ENCODE data around the gene DHRS4L2. TPM values are rescaled to one million over a fixed set of nuclear protein-coding genes. Genes with fewer than 3 reads are reported as not detected.
"Not testable (repeated sequence)": the region's sequence is repeated elsewhere in the genome, so short reads cannot be mapped to it uniquely, and the experiment has no call there.

DHRS4L2 gene
- total RNA-seq, 1 donor from 2014 or later = 5.5 TPM

DNA sequence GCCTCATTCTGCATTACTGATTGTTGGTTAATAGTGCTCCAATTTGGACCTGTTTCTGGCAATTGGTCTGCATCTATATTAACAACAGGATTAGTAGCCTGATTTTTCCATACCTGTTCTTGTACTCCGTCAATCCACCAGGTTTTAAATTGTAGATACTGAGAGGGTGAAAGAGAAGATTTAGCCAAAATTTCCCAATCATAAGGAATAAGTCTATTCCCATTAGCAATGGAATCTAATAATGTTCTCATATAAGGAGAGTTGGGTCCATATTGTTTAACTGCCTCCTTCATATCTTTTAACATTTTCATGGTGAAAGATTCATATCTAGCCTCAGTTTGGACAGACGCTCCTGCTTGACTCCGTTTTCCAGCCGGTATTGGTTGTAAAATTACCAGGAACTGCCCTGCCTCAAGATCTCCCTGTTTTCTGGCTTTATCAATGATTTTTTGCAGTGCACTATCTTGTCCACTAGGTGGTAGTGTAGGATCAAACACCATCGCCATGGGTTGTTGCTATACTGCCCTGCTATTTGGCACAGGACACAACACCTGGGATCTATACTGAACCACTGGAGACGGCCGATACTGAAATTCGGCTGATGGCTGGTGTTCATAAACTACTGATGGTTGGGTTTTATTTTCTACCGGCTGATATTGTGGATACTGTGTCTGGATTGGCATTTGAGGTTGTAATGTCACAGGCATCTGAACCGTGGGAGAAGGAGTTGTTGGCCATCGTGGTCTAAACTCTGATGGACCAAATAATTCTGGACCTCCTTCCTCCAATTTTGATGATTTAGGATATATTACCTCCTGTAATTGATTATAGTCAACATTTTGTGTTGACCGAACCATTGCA, 25.2 kb downstream of the DHRS4L2 start:
- no peaks in the 10 kb centered on the region for H3K27me3 ChIP-seq (ENCODE audit: control insufficient read depth, insufficient read depth, low read length)
- FAIRE-seq = no peak
- H3K36me3 ChIP-seq (ENCODE audit: control insufficient read depth, insufficient read depth, low read length) = no peaks in the 10 kb centered on the region
- no peak overlapping the region for H3K4me3 ChIP-seq (ENCODE audit: low read depth, low read length)
- peak; percentile 71 for DNase-seq (ENCODE audit: low read depth)
- TF ChIP-seq, protein P1, sequence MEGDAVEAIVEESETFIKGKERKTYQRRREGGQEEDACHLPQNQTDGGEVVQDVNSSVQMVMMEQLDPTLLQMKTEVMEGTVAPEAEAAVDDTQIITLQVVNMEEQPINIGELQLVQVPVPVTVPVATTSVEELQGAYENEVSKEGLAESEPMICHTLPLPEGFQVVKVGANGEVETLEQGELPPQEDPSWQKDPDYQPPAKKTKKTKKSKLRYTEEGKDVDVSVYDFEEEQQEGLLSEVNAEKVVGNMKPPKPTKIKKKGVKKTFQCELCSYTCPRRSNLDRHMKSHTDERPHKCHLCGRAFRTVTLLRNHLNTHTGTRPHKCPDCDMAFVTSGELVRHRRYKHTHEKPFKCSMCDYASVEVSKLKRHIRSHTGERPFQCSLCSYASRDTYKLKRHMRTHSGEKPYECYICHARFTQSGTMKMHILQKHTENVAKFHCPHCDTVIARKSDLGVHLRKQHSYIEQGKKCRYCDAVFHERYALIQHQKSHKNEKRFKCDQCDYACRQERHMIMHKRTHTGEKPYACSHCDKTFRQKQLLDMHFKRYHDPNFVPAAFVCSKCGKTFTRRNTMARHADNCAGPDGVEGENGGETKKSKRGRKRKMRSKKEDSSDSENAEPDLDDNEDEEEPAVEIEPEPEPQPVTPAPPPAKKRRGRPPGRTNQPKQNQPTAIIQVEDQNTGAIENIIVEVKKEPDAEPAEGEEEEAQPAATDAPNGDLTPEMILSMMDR (IDR thresholded peaks at IDR 0.05; ENCODE audit: insufficient read depth, low read length, severe bottlenecking) = peak; percentile 77

DNA sequence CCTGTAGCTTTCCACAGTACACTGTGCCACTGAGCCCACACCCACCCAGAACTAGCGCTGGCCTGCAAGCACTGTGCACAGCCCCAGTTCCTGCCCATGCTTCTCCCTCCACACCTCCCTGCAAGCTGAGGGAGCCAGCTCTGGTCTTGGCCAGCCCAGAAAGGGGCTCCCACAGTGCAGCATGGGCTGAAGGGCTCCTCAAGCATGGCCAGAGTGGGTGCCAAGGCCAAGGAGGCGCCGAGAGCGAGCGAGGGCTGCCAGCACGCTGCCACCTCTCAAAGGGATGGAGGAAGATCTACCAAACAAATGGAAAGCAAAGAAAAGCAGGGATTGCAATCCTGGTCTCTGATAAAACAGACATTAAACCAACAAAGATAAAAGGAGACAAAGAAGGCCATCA, 27.0 kb downstream of the DHRS4L2 start:
- H3K4me3 ChIP-seq (ENCODE audit: low read depth, low read length); H3K36me3 ChIP-seq (ENCODE audit: control insufficient read depth, insufficient read depth, low read length); FAIRE-seq; H3K27me3 ChIP-seq (ENCODE audit: control insufficient read depth, insufficient read depth, low read length); DNase-seq (ENCODE audit: low read depth): not testable (repeated sequence)

DNA sequence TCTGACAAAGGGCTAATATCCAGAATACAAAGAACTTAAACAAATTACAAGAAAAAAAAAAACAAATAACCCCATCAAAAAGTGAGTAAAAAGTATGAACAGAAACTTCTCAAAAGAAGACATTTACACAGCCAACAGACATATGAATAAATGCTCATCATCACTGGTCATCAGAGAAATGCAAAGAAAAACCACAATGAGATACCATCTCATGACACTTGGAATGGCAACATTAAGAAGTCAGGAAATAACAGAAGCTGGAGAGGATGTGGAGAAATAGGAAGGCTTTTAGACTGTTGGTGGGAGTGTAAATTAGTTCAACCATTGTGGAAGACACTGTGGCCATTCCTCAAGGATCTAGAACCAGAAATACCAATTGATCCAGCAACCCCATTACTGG, 30.2 kb downstream of the DHRS4L2 start:
- FAIRE-seq; H3K27me3 ChIP-seq (ENCODE audit: control insufficient read depth, insufficient read depth, low read length); H3K4me3 ChIP-seq (ENCODE audit: low read depth, low read length); DNase-seq (ENCODE audit: low read depth); H3K36me3 ChIP-seq (ENCODE audit: control insufficient read depth, insufficient read depth, low read length): not testable (repeated sequence)

DNA sequence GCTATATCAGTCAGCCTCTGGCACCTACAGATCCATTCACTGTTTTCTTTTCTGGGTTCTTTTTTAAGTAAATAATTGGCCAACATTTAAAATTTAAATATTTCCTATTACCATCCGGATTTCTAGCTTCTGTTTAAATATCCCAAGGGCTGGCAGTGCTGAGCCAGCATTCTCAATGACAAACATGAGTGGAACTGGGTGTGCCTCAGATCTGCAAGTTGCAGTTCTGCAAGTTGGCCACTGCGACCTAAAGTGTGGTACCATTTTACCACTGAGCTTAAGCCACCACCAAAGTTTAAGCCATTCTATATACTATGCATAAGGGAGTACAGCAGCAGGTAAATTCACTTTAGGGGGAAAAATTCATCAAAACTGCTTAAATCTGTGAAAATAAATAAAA, 31.2 kb downstream of the DHRS4L2 start:
- TF ChIP-seq, protein P1 (IDR thresholded peaks at IDR 0.05; ENCODE audit: insufficient read depth, low read length, severe bottlenecking) = peak; percentile 13
- H3K27me3 ChIP-seq (ENCODE audit: control insufficient read depth, insufficient read depth, low read length); H3K36me3 ChIP-seq (ENCODE audit: control insufficient read depth, insufficient read depth, low read length); FAIRE-seq; H3K4me3 ChIP-seq (ENCODE audit: low read depth, low read length): not testable (repeated sequence)
- peak; percentile 8 for DNase-seq (ENCODE audit: low read depth)

DNA sequence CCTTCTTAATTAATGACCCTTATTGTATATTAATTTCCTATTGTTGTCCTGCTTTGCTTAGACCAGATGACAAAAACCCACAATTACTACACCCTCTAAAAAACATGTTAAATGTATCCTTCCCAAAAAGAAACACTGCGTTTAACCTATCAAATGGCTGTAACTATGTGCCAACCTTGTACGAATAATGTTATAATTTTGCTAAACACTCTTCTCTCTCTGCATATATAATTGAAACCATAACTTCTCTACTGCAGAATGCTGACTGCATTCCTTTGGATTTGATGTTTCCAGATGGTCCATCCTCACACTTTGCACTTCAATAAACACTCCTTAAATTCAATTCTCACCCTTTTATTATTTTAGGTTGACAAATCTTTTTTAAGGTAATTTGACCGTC, 31.8 kb downstream of the DHRS4L2 start:
- not testable (repeated sequence) for H3K27me3 ChIP-seq (ENCODE audit: control insufficient read depth, insufficient read depth, low read length); H3K4me3 ChIP-seq (ENCODE audit: low read depth, low read length); DNase-seq (ENCODE audit: low read depth); FAIRE-seq; H3K36me3 ChIP-seq (ENCODE audit: control insufficient read depth, insufficient read depth, low read length)

DNA sequence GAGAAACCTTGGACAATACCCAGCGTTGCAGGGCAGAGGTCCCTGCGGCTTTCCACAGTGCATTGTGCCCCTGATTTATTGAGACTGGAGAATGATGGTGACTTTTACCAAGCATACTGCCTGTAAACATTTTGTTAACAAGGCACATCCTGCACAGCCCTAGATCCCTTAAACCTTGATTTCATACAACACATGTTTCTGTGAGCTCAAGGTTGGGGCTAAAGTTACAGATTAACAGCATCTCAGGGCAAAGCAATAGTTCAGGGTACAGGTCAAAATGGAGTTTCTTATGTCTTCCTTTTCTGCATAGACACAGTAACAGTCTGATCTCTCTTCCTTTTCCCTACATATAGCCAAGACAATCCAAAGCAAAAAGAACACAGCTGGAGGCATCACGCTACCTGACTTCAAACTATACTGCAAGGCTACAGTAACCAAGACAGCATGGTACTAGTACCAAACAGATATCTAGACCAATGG, 36.2 kb downstream of the DHRS4L2 start:
- H3K36me3 ChIP-seq (ENCODE audit: control insufficient read depth, insufficient read depth, low read length); DNase-seq (ENCODE audit: low read depth); H3K27me3 ChIP-seq (ENCODE audit: control insufficient read depth, insufficient read depth, low read length); FAIRE-seq; H3K4me3 ChIP-seq (ENCODE audit: low read depth, low read length): not testable (repeated sequence)

DNA sequence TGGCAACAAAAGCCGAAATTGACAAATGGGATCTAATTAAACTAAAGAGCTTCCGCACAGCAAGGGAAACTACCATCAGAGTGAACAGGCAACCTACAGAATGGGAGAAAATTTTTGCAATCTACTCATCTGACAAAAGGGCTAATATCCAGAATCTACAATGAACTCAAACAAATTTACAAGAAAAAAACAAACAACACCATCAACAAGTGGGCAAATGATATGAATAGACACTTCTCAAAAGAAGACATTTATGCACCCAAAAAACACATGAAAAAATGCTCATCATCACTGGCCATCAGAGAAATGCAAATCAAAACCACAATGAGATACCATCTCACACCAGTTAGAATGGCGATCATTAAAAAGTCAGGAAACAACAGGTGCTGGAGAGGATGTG, 41.0 kb downstream of the DHRS4L2 start:
- not testable (repeated sequence) for H3K4me3 ChIP-seq (ENCODE audit: low read depth, low read length); DNase-seq (ENCODE audit: low read depth); FAIRE-seq; H3K36me3 ChIP-seq (ENCODE audit: control insufficient read depth, insufficient read depth, low read length); H3K27me3 ChIP-seq (ENCODE audit: control insufficient read depth, insufficient read depth, low read length)

DNA sequence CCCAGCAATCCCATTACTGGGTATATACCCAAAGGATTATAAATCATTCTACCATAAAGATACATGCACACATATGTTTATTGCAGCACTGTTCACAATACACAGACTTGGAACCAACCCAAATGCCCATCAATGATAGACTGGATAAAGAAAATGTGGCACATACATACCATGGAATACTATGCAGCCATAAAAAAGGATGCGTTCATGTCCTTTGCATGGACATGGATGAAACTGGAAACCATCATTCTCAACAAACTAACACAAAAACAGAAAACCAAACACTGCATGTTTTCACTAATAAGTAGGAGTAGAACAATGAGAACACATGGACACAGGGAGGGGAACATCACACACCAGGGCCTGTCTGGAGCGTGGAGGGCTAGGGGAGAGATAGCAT, 42.6 kb downstream of the DHRS4L2 start:
- not testable (repeated sequence) for FAIRE-seq; DNase-seq (ENCODE audit: low read depth)

More for the DNA sequence above, 42.6 kb downstream of the DHRS4L2 start:
- not testable (repeated sequence) for H3K4me3 ChIP-seq (ENCODE audit: low read depth, low read length); H3K36me3 ChIP-seq (ENCODE audit: control insufficient read depth, insufficient read depth, low read length); H3K27me3 ChIP-seq (ENCODE audit: control insufficient read depth, insufficient read depth, low read length)

All from bronchial epithelial cell (primary cell).